Fibroblast of the conjunctiva (primary cell): ENCODE data around the gene CRACR2A.

Experiments
- DNase-seq: peaks from one replicate; pipeline ENCODE4 v3.0.0-alpha.2; 2010; ENCODE audit warnings: low read depth

The CRACR2A gene

GRCh38 chr12:3646561-3647241, 106.2 kb downstream of the CRACR2A start:
- DNase-seq: no peak

- no peak for DNase-seq
Observed at GRCh38 chr12:3645091-3645490, 107.8 kb downstream of the CRACR2A start.

- DNase-seq: no peak
Observed at GRCh38 chr12:3644104-3644503, 108.8 kb downstream of the CRACR2A start.

GRCh38 chr12:3641428-3642018, 111.4 kb downstream of the CRACR2A start:
- DNase-seq: peak; percentile 60

- no peak for DNase-seq
Observed at GRCh38 chr12:3636328-3636727, 116.6 kb downstream of the CRACR2A start.

GRCh38 chr12:3634348-3634747, 118.6 kb downstream of the CRACR2A start:
- DNase-seq: no peak

GRCh38 chr12:3633396-3633795, 119.5 kb downstream of the CRACR2A start:
- DNase-seq: no peak

GRCh38 chr12:3632754-3633153, 120.2 kb downstream of the CRACR2A start:
- no peak for DNase-seq

- DNase-seq: no peak
Observed at GRCh38 chr12:3632256-3632655, 120.7 kb downstream of the CRACR2A start.

GRCh38 chr12:3631759-3632158, 121.2 kb downstream of the CRACR2A start:
- DNase-seq: no peak

- no peak for DNase-seq
Observed at GRCh38 chr12:3631272-3631637, 121.7 kb downstream of the CRACR2A start.

- no peak for DNase-seq
Observed at GRCh38 chr12:3630621-3631271, 122.2 kb downstream of the CRACR2A start.

GRCh38 chr12:3630111-3630510, 122.8 kb downstream of the CRACR2A start:
- no peak for DNase-seq

GRCh38 chr12:3629057-3629830, 123.7 kb downstream of the CRACR2A start:
- no peak for DNase-seq

GRCh38 chr12:3628629-3629028, 124.3 kb downstream of the CRACR2A start:
- DNase-seq: no peak

GRCh38 chr12:3627336-3627735, 125.6 kb downstream of the CRACR2A start:
- no peak for DNase-seq

- DNase-seq: no peak
Observed at GRCh38 chr12:3624273-3624672, 128.6 kb downstream of the CRACR2A start.

- no peak for DNase-seq
Observed at GRCh38 chr12:3622822-3623690, 129.9 kb downstream of the CRACR2A start.

- DNase-seq: no peak
Observed at GRCh38 chr12:3622021-3622821, 130.7 kb downstream of the CRACR2A start.

GRCh38 chr12:3620856-3621255, 132.1 kb downstream of the CRACR2A start:
- no peak for DNase-seq

- DNase-seq: no peak
Observed at GRCh38 chr12:3617565-3617964, 135.3 kb downstream of the CRACR2A start.
